ENCODE measurements around the gene ASTN2.

ASTN2 gene

GRCh38 chr9:116875576-116875975, 539.3 kb downstream of the ASTN2 start:
- H3K27me3 ChIP-seq (ENCODE audit: insufficient read depth, low read length) = no peaks in the 10 kb centered on the region

DNA sequence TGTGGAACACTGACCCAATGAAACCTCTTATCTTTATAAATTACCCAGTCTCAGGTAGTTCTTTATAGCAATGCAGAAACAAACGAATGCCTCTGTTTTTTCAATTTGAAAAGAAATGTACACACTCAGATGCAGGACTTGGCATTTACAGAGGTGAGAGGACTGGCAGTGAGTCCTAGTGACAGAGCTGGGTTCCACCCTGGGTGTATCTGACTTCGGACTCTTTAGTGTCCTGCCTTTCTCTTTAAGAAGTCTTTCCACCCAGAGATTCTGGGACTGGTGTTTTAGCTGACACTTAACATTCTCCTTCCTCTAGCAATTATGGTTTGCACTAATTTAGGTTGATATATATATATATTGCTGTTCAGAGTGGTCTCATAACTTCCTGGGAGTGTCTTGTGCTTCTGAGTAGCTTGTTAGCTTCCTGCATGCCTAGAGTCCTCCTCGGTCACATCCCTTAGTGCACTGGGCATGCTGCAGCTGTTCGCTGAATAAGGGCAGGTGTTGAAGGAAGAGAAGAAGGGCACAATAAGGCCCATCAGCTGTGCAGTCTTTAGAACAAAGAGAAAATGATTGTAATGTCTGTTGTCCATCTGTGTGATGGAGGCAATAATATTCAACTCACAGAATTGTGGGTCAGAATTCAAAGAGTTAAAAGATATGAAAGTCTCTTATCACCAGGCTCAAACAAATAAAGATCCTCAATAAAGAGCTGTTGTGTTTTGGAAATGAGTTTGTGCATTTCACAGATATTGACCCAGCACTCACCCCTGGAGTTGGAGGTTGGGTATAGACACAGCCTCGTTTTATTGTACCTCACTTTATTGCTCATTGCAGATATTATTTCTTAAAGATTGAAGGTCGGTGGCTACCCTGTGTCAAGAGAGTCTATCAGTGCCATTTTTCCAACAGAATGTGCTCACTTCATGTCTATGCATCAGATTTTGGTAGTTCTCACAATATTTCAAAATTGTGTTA, 540.6 kb downstream of the ASTN2 start:
- Histone ChIP-seq H3K9me3 (ENCODE audit: low read length) (no peaks in the 10 kb centered on the region), H3K36me3 (ENCODE audit: insufficient read depth, low read length) (no peaks in the 10 kb centered on the region), H3K4me1 (ENCODE audit: insufficient read depth, low read length) (no peaks in the 10 kb centered on the region), H3K27me3 (ENCODE audit: insufficient read depth, low read length) (no peaks in the 10 kb centered on the region), H2AFZ (ENCODE audit: low read depth, low read length) (no peak overlapping the region), H3K4me3 (ENCODE audit: low read length) (no peak overlapping the region)

More at GRCh38 chr9:116875576-116875975, 539.3 kb downstream of the ASTN2 start:
- Histone ChIP-seq H3K36me3 (ENCODE audit: insufficient read depth, low read length) (no peaks in the 10 kb centered on the region), H3K4me3 (ENCODE audit: low read length) (no peak overlapping the region), H2AFZ (ENCODE audit: low read depth, low read length) (no peak overlapping the region), H3K4me1 (ENCODE audit: insufficient read depth, low read length) (no peaks in the 10 kb centered on the region), H3K9me3 (ENCODE audit: low read length) (no peaks in the 10 kb centered on the region)

DNA sequence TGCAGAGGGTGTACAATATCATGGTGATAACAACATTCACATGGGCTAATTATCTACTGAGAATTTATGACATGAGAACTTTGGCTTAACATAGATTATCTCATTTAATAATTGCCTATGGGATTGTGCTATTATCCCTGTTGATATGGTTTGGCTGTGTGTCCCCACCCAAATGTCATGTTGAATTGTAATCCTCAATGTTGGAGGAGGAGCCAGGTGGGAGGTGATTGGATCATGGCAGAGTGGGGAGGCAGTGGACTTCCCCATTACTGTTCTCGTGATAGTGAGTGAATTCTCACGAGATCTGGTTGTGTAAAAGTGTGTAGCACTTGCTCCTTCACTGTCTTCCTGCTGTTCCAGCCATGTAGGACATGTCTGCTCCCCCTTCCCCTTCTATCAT, 541.4 kb downstream of the ASTN2 start:
- Histone ChIP-seq H2AFZ (ENCODE audit: low read depth, low read length) (no peak overlapping the region), H3K4me1 (ENCODE audit: insufficient read depth, low read length) (no peaks in the 10 kb centered on the region), H3K27me3 (ENCODE audit: insufficient read depth, low read length) (no peaks in the 10 kb centered on the region), H3K4me3 (ENCODE audit: low read length) (no peak overlapping the region), H3K9me3 (ENCODE audit: low read length) (no peaks in the 10 kb centered on the region), H3K36me3 (ENCODE audit: insufficient read depth, low read length) (no peaks in the 10 kb centered on the region)

DNA sequence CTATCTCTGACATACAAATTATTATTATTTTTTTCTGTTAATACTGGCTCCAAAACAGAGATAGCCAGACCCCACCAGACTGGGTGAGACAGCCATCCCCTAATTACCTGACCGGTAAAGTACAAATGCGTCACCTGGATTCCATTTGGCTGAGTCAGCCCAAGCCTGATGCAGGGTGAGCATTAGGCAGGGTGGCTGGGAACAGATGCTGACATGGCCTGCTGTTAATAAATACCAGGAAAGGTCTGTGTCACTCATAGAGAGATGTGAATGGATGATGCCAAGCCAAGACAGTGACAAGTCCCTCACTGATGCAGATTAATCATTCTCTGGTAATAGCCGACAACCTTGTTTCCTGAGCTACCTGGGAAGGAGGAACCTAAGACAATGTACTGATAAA, 544.3 kb downstream of the ASTN2 start:
- no peaks in the 10 kb centered on the region for H3K9me3 ChIP-seq (ENCODE audit: low read length)
- no peaks in the 10 kb centered on the region for H3K27me3 ChIP-seq (ENCODE audit: insufficient read depth, low read length)
- H2AFZ ChIP-seq (ENCODE audit: low read depth, low read length) = no peak overlapping the region
- no peak overlapping the region for H3K4me3 ChIP-seq (ENCODE audit: low read length)
- H3K4me1 ChIP-seq (ENCODE audit: insufficient read depth, low read length) = no peaks in the 10 kb centered on the region
- H3K36me3 ChIP-seq (ENCODE audit: insufficient read depth, low read length) = no peaks in the 10 kb centered on the region

DNA sequence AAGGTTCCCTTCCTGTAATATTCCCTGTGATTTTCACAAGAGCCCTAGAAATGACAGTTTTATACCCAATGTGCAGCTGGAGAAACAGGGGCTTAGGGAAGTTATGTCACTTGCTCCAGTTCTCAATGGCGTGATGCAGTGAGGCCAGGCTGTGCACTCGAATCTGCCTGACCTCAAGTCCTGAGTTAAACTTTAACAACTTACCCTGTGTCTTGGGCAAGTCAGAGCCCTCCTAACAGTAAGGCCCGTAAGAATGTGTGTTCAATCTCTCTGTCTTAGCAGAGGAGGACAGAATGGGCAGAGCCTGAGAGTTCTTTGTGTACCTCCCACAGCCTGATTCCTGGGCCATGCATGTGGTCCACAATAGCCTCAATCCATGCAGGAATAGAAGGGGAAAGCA, 546.7 kb downstream of the ASTN2 start:
- no peaks in the 10 kb centered on the region for H3K4me1 ChIP-seq (ENCODE audit: insufficient read depth, low read length)
- no peaks in the 10 kb centered on the region for H3K36me3 ChIP-seq (ENCODE audit: insufficient read depth, low read length)
- H3K9me3 ChIP-seq (ENCODE audit: low read length) = no peaks in the 10 kb centered on the region
- H3K4me3 ChIP-seq (ENCODE audit: low read length) = no peak overlapping the region
- no peaks in the 10 kb centered on the region for H3K27me3 ChIP-seq (ENCODE audit: insufficient read depth, low read length)
- no peak overlapping the region for H2AFZ ChIP-seq (ENCODE audit: low read depth, low read length)

GRCh38 chr9:116861321-116861720, 553.5 kb downstream of the ASTN2 start:
- Histone ChIP-seq H3K4me3 (ENCODE audit: low read length) (no peak overlapping the region), H3K9me3 (ENCODE audit: low read length) (no peaks in the 10 kb centered on the region), H3K27me3 (ENCODE audit: insufficient read depth, low read length) (no peaks in the 10 kb centered on the region), H3K4me1 (ENCODE audit: insufficient read depth, low read length) (no peaks in the 10 kb centered on the region), H2AFZ (ENCODE audit: low read depth, low read length) (no peak overlapping the region), H3K36me3 (ENCODE audit: insufficient read depth, low read length) (no peaks in the 10 kb centered on the region)

GRCh38 chr9:116860509-116861120, 554.2 kb downstream of the ASTN2 start:
- Histone ChIP-seq H2AFZ (ENCODE audit: low read depth, low read length) (no peak overlapping the region), H3K36me3 (ENCODE audit: insufficient read depth, low read length) (no peaks in the 10 kb centered on the region), H3K27me3 (ENCODE audit: insufficient read depth, low read length) (no peaks in the 10 kb centered on the region), H3K4me3 (ENCODE audit: low read length) (no peak overlapping the region), H3K9me3 (ENCODE audit: low read length) (no peaks in the 10 kb centered on the region), H3K4me1 (ENCODE audit: insufficient read depth, low read length) (no peaks in the 10 kb centered on the region)

- Histone ChIP-seq H3K4me1 (ENCODE audit: insufficient read depth, low read length) (no peaks in the 10 kb centered on the region), H3K27me3 (ENCODE audit: insufficient read depth, low read length) (no peaks in the 10 kb centered on the region), H3K36me3 (ENCODE audit: insufficient read depth, low read length) (no peaks in the 10 kb centered on the region), H3K4me3 (ENCODE audit: low read length) (no peak overlapping the region), H3K9me3 (ENCODE audit: low read length) (no peaks in the 10 kb centered on the region), H2AFZ (ENCODE audit: low read depth, low read length) (no peak overlapping the region)
Measured at GRCh38 chr9:116859763-116860162, 555.1 kb downstream of the ASTN2 start.

DNA sequence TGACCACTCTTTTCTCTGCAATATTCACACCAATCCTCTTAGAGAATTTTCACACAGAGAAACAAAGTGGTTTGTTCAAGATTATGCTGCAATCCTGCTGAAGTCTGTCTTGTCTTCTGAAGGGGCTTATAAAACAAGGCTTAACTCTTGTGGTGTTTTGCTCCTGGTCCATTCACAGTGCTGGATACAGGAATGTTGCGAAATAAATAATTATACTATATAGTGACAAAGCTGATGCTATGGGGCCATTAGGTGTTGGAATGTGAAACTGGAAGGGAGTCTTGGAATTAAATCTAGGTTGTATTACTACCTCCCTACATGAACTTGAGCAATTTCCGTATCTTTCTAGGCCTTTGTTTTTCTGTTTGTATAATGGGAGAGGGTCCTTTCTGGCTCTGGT, 557.5 kb downstream of the ASTN2 start:
- Histone ChIP-seq H3K9me3 (ENCODE audit: low read length) (no peaks in the 10 kb centered on the region), H3K4me1 (ENCODE audit: insufficient read depth, low read length) (no peaks in the 10 kb centered on the region), H2AFZ (ENCODE audit: low read depth, low read length) (no peak overlapping the region), H3K27me3 (ENCODE audit: insufficient read depth, low read length) (no peaks in the 10 kb centered on the region), H3K4me3 (ENCODE audit: low read length) (no peak overlapping the region), H3K36me3 (ENCODE audit: insufficient read depth, low read length) (no peaks in the 10 kb centered on the region)

GRCh38 chr9:116855881-116856662, 558.8 kb downstream of the ASTN2 start:
- Histone ChIP-seq H3K4me1 (ENCODE audit: insufficient read depth, low read length) (no peaks in the 10 kb centered on the region), H3K27me3 (ENCODE audit: insufficient read depth, low read length) (no peaks in the 10 kb centered on the region), H3K36me3 (ENCODE audit: insufficient read depth, low read length) (no peaks in the 10 kb centered on the region), H3K9me3 (ENCODE audit: low read length) (no peaks in the 10 kb centered on the region), H3K4me3 (ENCODE audit: low read length) (no peak overlapping the region), H2AFZ (ENCODE audit: low read depth, low read length) (no peak overlapping the region)

DNA sequence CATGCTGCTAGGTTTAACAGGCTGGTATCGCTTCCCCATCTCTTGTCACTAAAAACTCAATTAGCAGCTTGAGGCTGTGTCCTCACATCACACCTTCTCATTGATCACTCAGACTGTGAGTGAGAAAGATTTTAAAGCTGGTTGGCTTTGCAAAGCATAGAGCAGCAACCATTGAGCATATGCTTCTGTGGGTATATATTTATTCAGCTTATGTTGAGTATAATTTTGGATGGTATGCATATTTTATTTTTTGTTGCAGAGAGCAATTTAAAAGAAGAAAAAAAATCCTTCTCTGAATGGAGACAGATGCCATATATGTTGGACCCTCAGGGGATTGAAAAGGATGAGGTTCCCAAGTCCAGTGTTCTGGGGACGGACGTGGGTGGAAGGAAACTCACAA, 565.1 kb downstream of the ASTN2 start:
- Histone ChIP-seq H3K4me3 (ENCODE audit: low read length) (no peak overlapping the region), H3K9me3 (ENCODE audit: low read length) (no peaks in the 10 kb centered on the region), H2AFZ (ENCODE audit: low read depth, low read length) (no peak overlapping the region), H3K36me3 (ENCODE audit: insufficient read depth, low read length) (no peaks in the 10 kb centered on the region), H3K4me1 (ENCODE audit: insufficient read depth, low read length) (no peaks in the 10 kb centered on the region), H3K27me3 (ENCODE audit: insufficient read depth, low read length) (no peaks in the 10 kb centered on the region)

- no peak overlapping the region for H2AFZ ChIP-seq (ENCODE audit: low read depth, low read length)
- no peak overlapping the region for H3K4me3 ChIP-seq (ENCODE audit: low read length)
- no peaks in the 10 kb centered on the region for H3K4me1 ChIP-seq (ENCODE audit: insufficient read depth, low read length)
- no peaks in the 10 kb centered on the region for H3K36me3 ChIP-seq (ENCODE audit: insufficient read depth, low read length)
- H3K9me3 ChIP-seq (ENCODE audit: low read length) = no peaks in the 10 kb centered on the region
- no peaks in the 10 kb centered on the region for H3K27me3 ChIP-seq (ENCODE audit: insufficient read depth, low read length)
Measured at GRCh38 chr9:116844621-116845020, 570.2 kb downstream of the ASTN2 start.
